Measurements from ENCODE around the gene VPS13D. TPM values are rescaled to one million over a fixed set of nuclear protein-coding genes. Genes with fewer than 3 reads are reported as not detected.

The VPS13D gene
- total and polyA plus RNA-seq, 2 donors from 2014 or later, result 19.4 to 75.8 TPM

- Histone ChIP-seq H3K4me1 (ENCODE audit: control insufficient read depth in 2 of 3, insufficient read depth in 2 of 3, low read depth in 1 of 3, low read length in 3 of 3) (peaks cover 0 to 5% (median 0%) of the 10 kb centered on the region in 3 donors), H3K36me3 (ENCODE audit: control insufficient read depth in 2 of 3, insufficient read depth in 3 of 3, low read length in 3 of 3) (no peaks in the 10 kb centered on the region), H3K9me3 (ENCODE audit: control insufficient read depth in 2 of 3, insufficient read depth in 1 of 3, low read length in 3 of 3) (no peaks in the 10 kb centered on the region), H3K27ac (ENCODE audit: low read depth in 2 of 2, low read length in 2 of 2) (peak overlapping the region; percentile 79 to 86), H3K27me3 (ENCODE audit: control insufficient read depth, insufficient read depth, low read length) (no peaks in the 10 kb centered on the region), H3K4me3 (ENCODE audit: low read length in 3 of 3) (peak overlapping the region; percentile 18 to 97 (median 93)), H3K9ac (ENCODE audit: low read length in 3 of 3) (peak overlapping the region in 2 of 3 donors; percentile 90 to 95)
- intact Hi-C loops (cut with DNase I), result no loop called here
- no peak for TF ChIP-seq CTCF (IDR thresholded peaks at IDR 0.05; ENCODE audit: borderline replicate concordance, extremely low read depth, insufficient read depth)
- FAIRE-seq (no peak), DNase-seq (no peak)
Measured at GRCh38 chr1:12231276-12231595, 1.4 kb downstream of the VPS13D start.

GRCh38 chr1:12232221-12232620 lies 2.4 kb downstream of the VPS13D start:
- TF ChIP-seq CTCF (IDR thresholded peaks at IDR 0.05; ENCODE audit: borderline replicate concordance, extremely low read depth, insufficient read depth), result no peak
- Histone ChIP-seq H3K9me3 (ENCODE audit: control insufficient read depth in 2 of 3, insufficient read depth in 1 of 3, low read length in 3 of 3) (no peaks in the 10 kb centered on the region), H3K36me3 (ENCODE audit: control insufficient read depth in 2 of 3, insufficient read depth in 3 of 3, low read length in 3 of 3) (no peaks in the 10 kb centered on the region), H3K9ac (ENCODE audit: low read length in 3 of 3) (no peak overlapping the region), H3K27ac (ENCODE audit: low read depth in 2 of 2, low read length in 2 of 2) (no peak overlapping the region), H3K4me3 (ENCODE audit: low read length in 3 of 3) (no peak overlapping the region), H3K4me1 (ENCODE audit: control insufficient read depth in 2 of 3, insufficient read depth in 2 of 3, low read depth in 1 of 3, low read length in 3 of 3) (peaks cover 0 to 5% (median 0%) of the 10 kb centered on the region in 3 donors), H3K27me3 (ENCODE audit: control insufficient read depth, insufficient read depth, low read length) (no peaks in the 10 kb centered on the region)
- DNase-seq (no peak), FAIRE-seq (no peak)
- intact Hi-C loops (cut with DNase I), result no loop called here

GRCh38 chr1:12244078-12244477 lies 14.2 kb downstream of the VPS13D start:
- H3K27me3 ChIP-seq (ENCODE audit: control insufficient read depth, insufficient read depth, low read length), result no peaks in the 10 kb centered on the region
- TF ChIP-seq CTCF (IDR thresholded peaks at IDR 0.05; ENCODE audit: borderline replicate concordance, extremely low read depth, insufficient read depth), result peak; percentile 6
- peak in 1 of 5 donors; percentile 18 for DNase-seq
- H3K9me3 ChIP-seq (ENCODE audit: control insufficient read depth in 2 of 3, insufficient read depth in 1 of 3, low read length in 3 of 3), result no peaks in the 10 kb centered on the region
- no peak overlapping the region for H3K27ac ChIP-seq (ENCODE audit: low read depth in 2 of 2, low read length in 2 of 2)
- H3K4me1 ChIP-seq (ENCODE audit: control insufficient read depth in 2 of 3, insufficient read depth in 2 of 3, low read depth in 1 of 3, low read length in 3 of 3), result peaks cover 0 to 5% (median 0%) of the 10 kb centered on the region in 3 donors
- H3K9ac ChIP-seq (ENCODE audit: low read length in 3 of 3), result no peak overlapping the region
- H3K36me3 ChIP-seq (ENCODE audit: control insufficient read depth in 2 of 3, insufficient read depth in 3 of 3, low read length in 3 of 3), result peaks cover 3 to 41% (median 15%) of the 10 kb centered on the region in 3 donors
- FAIRE-seq, result no peak
- intact Hi-C loops (cut with DNase I), result no loop called here
- no peak overlapping the region for H3K4me3 ChIP-seq (ENCODE audit: low read length in 3 of 3)

- intact Hi-C loops (cut with DNase I), result no loop called here
- Histone ChIP-seq H3K27ac (ENCODE audit: low read depth in 2 of 2, low read length in 2 of 2) (no peak overlapping the region), H3K9ac (ENCODE audit: low read length in 3 of 3) (no peak overlapping the region), H3K4me1 (ENCODE audit: control insufficient read depth in 2 of 3, insufficient read depth in 2 of 3, low read depth in 1 of 3, low read length in 3 of 3) (peaks cover 0 to 5% (median 0%) of the 10 kb centered on the region in 3 donors), H3K36me3 (ENCODE audit: control insufficient read depth in 2 of 3, insufficient read depth in 3 of 3, low read length in 3 of 3) (peaks cover 4 to 46% (median 20%) of the 10 kb centered on the region in 3 donors), H3K9me3 (ENCODE audit: control insufficient read depth in 2 of 3, insufficient read depth in 1 of 3, low read length in 3 of 3) (no peaks in the 10 kb centered on the region), H3K27me3 (ENCODE audit: control insufficient read depth, insufficient read depth, low read length) (no peaks in the 10 kb centered on the region), H3K4me3 (ENCODE audit: low read length in 3 of 3) (no peak overlapping the region)
- DNase-seq, result no peak
- no peak for FAIRE-seq
- TF ChIP-seq CTCF (IDR thresholded peaks at IDR 0.05; ENCODE audit: borderline replicate concordance, extremely low read depth, insufficient read depth), result no peak
Measured at GRCh38 chr1:12244585-12244984, 14.8 kb downstream of the VPS13D start.

Data from kidney (tissue), 14 donors.